Measurements from ENCODE around the gene GRIK2. TPM values are rescaled to one million over a fixed set of nuclear protein-coding genes. Genes with fewer than 3 reads are reported as not detected.
"Not testable (repeated sequence)": the region's sequence is repeated elsewhere in the genome, so short reads cannot be mapped to it uniquely, and the experiment has no call there.

The GRIK2 gene
- total RNA-seq (1 to 10 TPM in 1 of 4 donors, under 1 TPM in 2, not detected in 1; 0.16 to 2.9 (median 0.47) TPM), polyA plus RNA-seq (1 to 10 TPM in 1 of 3 donors, under 1 TPM in 2; 0.03 to 1.1 (median 0.60) TPM)
- long read RNA-seq, donor 1, partial matches to known transcripts: 0 of 1 reads
- long read RNA-seq, donor 1, other reads (novel, unspliced or antisense): 1 of 1 reads
- long read RNA-seq, donor 2, partial matches to known transcripts: 0 of 1 reads
- long read RNA-seq, donor 2, other reads (novel, unspliced or antisense): 1 of 1 reads

- DNase-seq (peak in 1 of 2 donors; percentile 47), ATAC-seq (peak in 2 of 4 donors; percentile 55 to 73)
These were observed at the start of gene GRIK2 for GRCh38 chr6:101393251-101393828. Gene GRIK2 (plus strand): TSS chr6:101393708.

DNA sequence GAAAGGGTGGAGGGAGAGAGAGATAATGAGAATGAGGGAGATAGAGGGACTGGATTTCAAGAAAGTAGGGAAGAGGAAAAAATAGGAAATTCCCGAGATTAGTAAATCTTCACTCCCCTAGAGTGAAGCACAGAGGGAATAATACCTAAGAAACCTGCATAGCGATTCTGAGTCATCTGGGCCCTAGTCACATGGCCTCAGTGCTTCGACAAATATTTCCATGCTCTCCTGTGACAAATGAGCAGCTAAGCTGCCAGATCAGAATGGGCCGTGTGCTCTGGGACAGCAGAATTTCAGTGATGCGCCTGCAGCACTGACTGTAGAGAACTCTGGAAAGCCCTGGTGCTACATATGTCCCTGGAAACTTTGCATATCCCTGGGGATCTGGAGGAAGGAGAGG is 48.6 kb upstream of the GRIK2 start:
- Histone ChIP-seq H3K9me3 (no peaks in the 10 kb centered on the region), H3K4me3 (no peak overlapping the region), H3K27ac (no peak overlapping the region), H3K27me3 (ENCODE audit: insufficient read depth in 3 of 3, low read length in 2 of 3) (no peaks in the 10 kb centered on the region), H3K4me1 (no peaks in the 10 kb centered on the region), H3K36me3 (ENCODE audit: insufficient read depth in 1 of 2, low read depth in 1 of 2) (no peaks in the 10 kb centered on the region)
- ATAC-seq: no peak
- TF ChIP-seq, protein P1, sequence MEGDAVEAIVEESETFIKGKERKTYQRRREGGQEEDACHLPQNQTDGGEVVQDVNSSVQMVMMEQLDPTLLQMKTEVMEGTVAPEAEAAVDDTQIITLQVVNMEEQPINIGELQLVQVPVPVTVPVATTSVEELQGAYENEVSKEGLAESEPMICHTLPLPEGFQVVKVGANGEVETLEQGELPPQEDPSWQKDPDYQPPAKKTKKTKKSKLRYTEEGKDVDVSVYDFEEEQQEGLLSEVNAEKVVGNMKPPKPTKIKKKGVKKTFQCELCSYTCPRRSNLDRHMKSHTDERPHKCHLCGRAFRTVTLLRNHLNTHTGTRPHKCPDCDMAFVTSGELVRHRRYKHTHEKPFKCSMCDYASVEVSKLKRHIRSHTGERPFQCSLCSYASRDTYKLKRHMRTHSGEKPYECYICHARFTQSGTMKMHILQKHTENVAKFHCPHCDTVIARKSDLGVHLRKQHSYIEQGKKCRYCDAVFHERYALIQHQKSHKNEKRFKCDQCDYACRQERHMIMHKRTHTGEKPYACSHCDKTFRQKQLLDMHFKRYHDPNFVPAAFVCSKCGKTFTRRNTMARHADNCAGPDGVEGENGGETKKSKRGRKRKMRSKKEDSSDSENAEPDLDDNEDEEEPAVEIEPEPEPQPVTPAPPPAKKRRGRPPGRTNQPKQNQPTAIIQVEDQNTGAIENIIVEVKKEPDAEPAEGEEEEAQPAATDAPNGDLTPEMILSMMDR (IDR thresholded peaks at IDR 0.05): no peak
- DNase-seq: no peak
- WGBS, 3 donors: 58 to 69% (median 60%) methylated on average over 5 of the region's 5 CpGs
- intact Hi-C loops (cut with DNase I): no loop called here

More at GRCh38 chr6:101393251-101393828, at the start of gene GRIK2:
- Histone ChIP-seq H3K27ac (no peak within 1 kb of the TSS), H3K4me1 (no peaks in the 10 kb centered on the region), H3K4me3 (peak within 1 kb of the TSS; percentile 60), H3K36me3 (ENCODE audit: insufficient read depth in 1 of 2, low read depth in 1 of 2) (no peaks in the 10 kb centered on the region), H3K27me3 (ENCODE audit: insufficient read depth in 3 of 3, low read length in 2 of 3) (peaks cover 1 to 52% (median 14%) of the 10 kb centered on the region in 3 donors), H3K9me3 (no peaks in the 10 kb centered on the region)
- intact Hi-C loops (cut with DNase I): no loop called here
- TF ChIP-seq, protein P1 (IDR thresholded peaks at IDR 0.05): peak; percentile 7
- WGBS, 3 donors: 1% methylated on average over 28 to 45 of the region's 45 CpGs

GRCh38 chr6:101348816-101349215 is 44.7 kb upstream of the GRIK2 start:
- Histone ChIP-seq H3K9me3 (no peaks in the 10 kb centered on the region), H3K27me3 (ENCODE audit: insufficient read depth in 3 of 3, low read length in 2 of 3) (no peaks in the 10 kb centered on the region), H3K4me1 (no peaks in the 10 kb centered on the region), H3K27ac (no peak overlapping the region), H3K4me3 (no peak overlapping the region), H3K36me3 (ENCODE audit: insufficient read depth in 1 of 2, low read depth in 1 of 2) (no peaks in the 10 kb centered on the region)
- no peak for ATAC-seq
- 87 to 96% (median 91%) methylated on average over 3 of the region's 3 CpGs for WGBS, 3 donors
- intact Hi-C loops (cut with DNase I): no loop called here
- no peak for DNase-seq
- TF ChIP-seq, protein P1 (IDR thresholded peaks at IDR 0.05): no peak

- DNase-seq; ATAC-seq; intact Hi-C loops (cut with DNase I); H3K4me1 ChIP-seq; H3K27me3 ChIP-seq (ENCODE audit: insufficient read depth in 3 of 3, low read length in 2 of 3); H3K4me3 ChIP-seq; H3K27ac ChIP-seq; H3K9me3 ChIP-seq; H3K36me3 ChIP-seq (ENCODE audit: insufficient read depth in 1 of 2, low read depth in 1 of 2): not testable (repeated sequence)
- 84 to 93% (median 88%) methylated on average over 6 of the region's 6 CpGs for WGBS, 3 donors
These were observed 42.9 kb upstream of the GRIK2 start for GRCh38 chr6:101350631-101351030.

DNA sequence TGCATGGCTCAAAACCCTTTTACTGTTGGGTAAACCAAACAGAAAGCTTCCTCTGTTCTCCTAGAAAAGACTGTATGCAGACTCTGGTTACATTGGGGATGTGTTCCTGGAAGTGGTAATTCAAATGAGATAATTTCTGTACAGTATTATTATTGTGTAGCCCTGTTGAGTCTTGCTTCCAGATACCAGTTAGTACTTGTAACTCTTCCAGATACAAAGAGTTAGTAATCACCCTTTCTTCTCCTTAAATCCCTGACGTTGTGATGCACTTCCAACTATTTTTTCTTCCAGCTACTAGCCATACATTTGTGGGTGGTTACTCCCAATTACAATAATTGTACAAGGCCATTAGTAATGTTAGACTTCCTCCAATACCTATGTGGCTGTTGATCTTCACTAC is 42.3 kb upstream of the GRIK2 start:
- Histone ChIP-seq H3K9me3 (no peaks in the 10 kb centered on the region), H3K36me3 (ENCODE audit: insufficient read depth in 1 of 2, low read depth in 1 of 2) (no peaks in the 10 kb centered on the region), H3K27ac (no peak overlapping the region), H3K4me1 (no peaks in the 10 kb centered on the region), H3K27me3 (ENCODE audit: insufficient read depth in 3 of 3, low read length in 2 of 3) (no peaks in the 10 kb centered on the region), H3K4me3 (no peak overlapping the region)
- TF ChIP-seq, protein P1 (IDR thresholded peaks at IDR 0.05): no peak
- ATAC-seq (no peak), DNase-seq (no peak)
- 65 to 88% (median 72%) methylated on average over 1 of the region's 1 CpG for WGBS, 3 donors
- intact Hi-C loops (cut with DNase I): no loop called here

Measured in psoas muscle (tissue), 8 donors.